ENCODE results near the gene NFKBIL1. TPM values are rescaled to one million over a fixed set of nuclear protein-coding genes. Genes with fewer than 3 reads are reported as not detected.

Gene NFKBIL1
- total RNA-seq, 1 donor, result 9.8 TPM

GRCh38 chr6:31607317-31607716 is 59.9 kb downstream of the NFKBIL1 start:
- H3K27me3 ChIP-seq (ENCODE audit: insufficient read depth, low read length), result no peaks in the 10 kb centered on the region
- no peak overlapping the region for H3K4me3 ChIP-seq (ENCODE audit: low read length)
- H3K4me1 ChIP-seq (ENCODE audit: insufficient read depth, low read length), result peaks cover 5% of the 10 kb centered on the region
- no peaks in the 10 kb centered on the region for H3K9me3 ChIP-seq (ENCODE audit: low read depth, low read length)

Other genes starting within 250 kb of the NFKBIL1 start
- 3,997 TPM for gene HLA-B, start 190.4 kb upstream of the NFKBIL1 start, total RNA-seq
- gene MICA, start 144.0 kb upstream of the NFKBIL1 start, total RNA-seq, result 7.1 TPM
- gene MICB, start 49.5 kb upstream of the NFKBIL1 start, total RNA-seq, result 29.2 TPM
- not detected for gene MCCD1, start 18.6 kb upstream of the NFKBIL1 start, total RNA-seq
- gene DDX39B, start 5.6 kb upstream of the NFKBIL1 start, total RNA-seq, result 183 TPM
- gene ATP6V1G2, start 1.0 kb upstream of the NFKBIL1 start, total RNA-seq, result 0.73 TPM
- gene LTA, start 24.7 kb downstream of the NFKBIL1 start, total RNA-seq, result 2.5 TPM
- gene TNF, start 28.0 kb downstream of the NFKBIL1 start, total RNA-seq, result 230 TPM
- 191 TPM for gene LTB, start 34.8 kb downstream of the NFKBIL1 start, total RNA-seq
- 200 TPM for gene LST1, start 38.7 kb downstream of the NFKBIL1 start, total RNA-seq
- 9.2 TPM for gene NCR3, start 45.4 kb downstream of the NFKBIL1 start, total RNA-seq
- gene AIF1, start 67.6 kb downstream of the NFKBIL1 start, total RNA-seq, result 245 TPM
- 67.0 TPM for gene PRRC2A, start 73.1 kb downstream of the NFKBIL1 start, total RNA-seq
- 81.3 TPM for gene BAG6, start 105.1 kb downstream of the NFKBIL1 start, total RNA-seq
- gene APOM, start 108.3 kb downstream of the NFKBIL1 start, total RNA-seq, result 3.0 TPM
- 14.6 TPM for gene C6orf47, start 113.2 kb downstream of the NFKBIL1 start, total RNA-seq
- 11.9 TPM for gene GPANK1, start 117.4 kb downstream of the NFKBIL1 start, total RNA-seq
- gene CSNK2B, start 118.5 kb downstream of the NFKBIL1 start, total RNA-seq, result 124 TPM
- 9.8 TPM for gene LY6G5B, start 122.4 kb downstream of the NFKBIL1 start, total RNA-seq
- gene LY6G5C, start 133.5 kb downstream of the NFKBIL1 start, total RNA-seq, result 1.2 TPM
- gene ABHD16A, start 155.7 kb downstream of the NFKBIL1 start, total RNA-seq, result 36.9 TPM
- gene LY6G6F, start 159.3 kb downstream of the NFKBIL1 start, total RNA-seq, result 7.7 TPM
- gene LY6G6D, start 167.7 kb downstream of the NFKBIL1 start, total RNA-seq, result 1.0 TPM
- gene LY6G6C, start 174.1 kb downstream of the NFKBIL1 start, total RNA-seq, result not detected
- gene MPIG6B, start 175.8 kb downstream of the NFKBIL1 start, total RNA-seq, result 11.5 TPM
- 9.8 TPM for gene DDAH2, start 181.7 kb downstream of the NFKBIL1 start, total RNA-seq
- 421 TPM for gene CLIC1, start 188.9 kb downstream of the NFKBIL1 start, total RNA-seq
- gene MSH5, start 192.4 kb downstream of the NFKBIL1 start, total RNA-seq, result 6.1 TPM
- 0.63 TPM for gene SAPCD1, start 215.0 kb downstream of the NFKBIL1 start, total RNA-seq
- 0.31 TPM for gene VWA7, start 229.7 kb downstream of the NFKBIL1 start, total RNA-seq
- 12.3 TPM for gene VARS1, start 248.1 kb downstream of the NFKBIL1 start, total RNA-seq